TTC549 (cell line): ENCODE measurements around the gene SMARCAD1.

ENCODE experiments used
- FAIRE-seq: peaks from 2 replicates; lab custom pipeline; 2012; peaks lifted over from hg19 to GRCh38; lab: Jason Lieb, UNC

Gene SMARCAD1

GRCh38 chr4:94207469-94208224 is at the start of gene SMARCAD1:
Gene SMARCAD1 (plus strand): TSS chr4:94207865. CDS start chr4:94208395, 530 bp downstream.
- peak; percentile 91 for FAIRE-seq

- FAIRE-seq = no peak
These were observed 48.8 kb upstream of the SMARCAD1 start for GRCh38 chr4:94158883-94159282.

- no peak for FAIRE-seq
These were observed 47.9 kb upstream of the SMARCAD1 start for GRCh38 chr4:94159790-94160189.

GRCh38 chr4:94160774-94161173 is 46.9 kb upstream of the SMARCAD1 start:
- FAIRE-seq = no peak

GRCh38 chr4:94165256-94165655 is 42.4 kb upstream of the SMARCAD1 start:
- no peak for FAIRE-seq

GRCh38 chr4:94168321-94168720 is 39.3 kb upstream of the SMARCAD1 start:
- no peak for FAIRE-seq

- no peak for FAIRE-seq
These were observed 37.8 kb upstream of the SMARCAD1 start for GRCh38 chr4:94169803-94170372.

- no peak for FAIRE-seq
These were observed 36.0 kb upstream of the SMARCAD1 start for GRCh38 chr4:94171616-94172015.

- FAIRE-seq = no peak
These were observed 32.0 kb upstream of the SMARCAD1 start for GRCh38 chr4:94175553-94176261.

GRCh38 chr4:94177822-94178221 is 29.8 kb upstream of the SMARCAD1 start:
- no peak for FAIRE-seq

GRCh38 chr4:94181815-94182214 is 25.9 kb upstream of the SMARCAD1 start:
- FAIRE-seq = no peak

- no peak for FAIRE-seq
These were observed 4.9 kb upstream of the SMARCAD1 start for GRCh38 chr4:94202769-94203168.

- no peak for FAIRE-seq
These were observed 601 bp downstream of the SMARCAD1 start for GRCh38 chr4:94208266-94208665.

- no peak for FAIRE-seq
These were observed 1.3 kb downstream of the SMARCAD1 start for GRCh38 chr4:94208918-94209317.

GRCh38 chr4:94211861-94212260 is 4.2 kb downstream of the SMARCAD1 start:
- no peak for FAIRE-seq

GRCh38 chr4:94214703-94215319 is 7.1 kb downstream of the SMARCAD1 start:
- no peak for FAIRE-seq

GRCh38 chr4:94216394-94216793 is 8.7 kb downstream of the SMARCAD1 start:
- no peak for FAIRE-seq

GRCh38 chr4:94219402-94219801 is 11.7 kb downstream of the SMARCAD1 start:
- no peak for FAIRE-seq

- no peak for FAIRE-seq
These were observed 14.3 kb downstream of the SMARCAD1 start for GRCh38 chr4:94221916-94222315.

GRCh38 chr4:94225449-94225848 is 17.8 kb downstream of the SMARCAD1 start:
- no peak for FAIRE-seq

- no peak for FAIRE-seq
These were observed 19.1 kb downstream of the SMARCAD1 start for GRCh38 chr4:94226763-94227162.

GRCh38 chr4:94228493-94229216 is 21.0 kb downstream of the SMARCAD1 start:
- no peak for FAIRE-seq
